Ecto neural progenitor cell (in vitro differentiated cells): ENCODE data around the gene NAA20.

Source experiments
- DNase-seq: peaks from one replicate; pipeline ENCODE4 v3.0.0-alpha.2; 2018; ENCODE audit warnings: low spot score

The NAA20 gene

GRCh38 chr20:20076297-20077065, 59.3 kb downstream of the NAA20 start:
- DNase-seq, result no peak

GRCh38 chr20:20078041-20078440, 60.9 kb downstream of the NAA20 start:
- no peak for DNase-seq

GRCh38 chr20:20079102-20079784, 62.1 kb downstream of the NAA20 start:
- DNase-seq, result no peak
